ENCODE results near the gene ARGLU1.

The ARGLU1 gene

DNA sequence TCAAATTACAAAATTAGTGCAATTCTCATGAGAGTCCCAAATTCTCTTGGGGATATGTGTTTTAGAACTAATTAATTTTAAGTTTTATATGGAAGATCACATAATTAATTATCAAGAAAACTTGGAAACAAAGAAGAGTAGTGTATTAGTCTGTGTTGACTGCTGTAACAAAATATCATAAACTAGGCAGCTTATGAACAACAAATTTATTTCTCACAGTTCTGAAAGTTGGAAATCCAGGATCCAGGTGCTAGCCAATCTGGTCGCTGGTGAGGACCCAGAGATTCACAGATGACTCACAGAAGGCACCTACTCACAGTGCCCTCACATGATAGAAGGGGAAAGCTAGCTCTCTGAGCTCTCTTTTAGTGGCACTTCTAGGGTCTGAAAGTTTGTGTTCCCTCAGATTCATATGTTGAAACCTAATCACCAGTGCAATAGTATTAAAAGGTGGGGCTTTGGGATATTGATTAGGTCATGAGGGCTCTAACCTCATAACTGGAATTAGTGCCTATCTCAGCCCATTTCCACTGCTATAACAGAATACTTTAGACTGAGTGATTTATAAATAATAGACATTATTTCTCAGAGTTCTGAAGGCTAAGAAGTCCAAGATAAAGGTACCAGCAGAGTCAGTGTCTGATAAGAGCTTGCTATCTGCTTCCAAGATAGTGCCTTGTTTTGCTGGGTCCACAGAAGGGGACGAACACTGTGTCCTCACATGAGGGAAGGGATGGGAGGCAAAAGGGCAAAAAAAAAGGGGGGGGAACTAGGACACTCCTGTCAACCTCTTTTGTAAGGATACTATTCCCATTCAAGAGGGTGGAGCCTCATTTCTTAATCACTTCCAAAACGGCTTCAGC is 1.5 kb upstream of the ARGLU1 start:
- DNase-seq (ENCODE audit: low read depth) = no peak
- TF ChIP-seq, protein P1, sequence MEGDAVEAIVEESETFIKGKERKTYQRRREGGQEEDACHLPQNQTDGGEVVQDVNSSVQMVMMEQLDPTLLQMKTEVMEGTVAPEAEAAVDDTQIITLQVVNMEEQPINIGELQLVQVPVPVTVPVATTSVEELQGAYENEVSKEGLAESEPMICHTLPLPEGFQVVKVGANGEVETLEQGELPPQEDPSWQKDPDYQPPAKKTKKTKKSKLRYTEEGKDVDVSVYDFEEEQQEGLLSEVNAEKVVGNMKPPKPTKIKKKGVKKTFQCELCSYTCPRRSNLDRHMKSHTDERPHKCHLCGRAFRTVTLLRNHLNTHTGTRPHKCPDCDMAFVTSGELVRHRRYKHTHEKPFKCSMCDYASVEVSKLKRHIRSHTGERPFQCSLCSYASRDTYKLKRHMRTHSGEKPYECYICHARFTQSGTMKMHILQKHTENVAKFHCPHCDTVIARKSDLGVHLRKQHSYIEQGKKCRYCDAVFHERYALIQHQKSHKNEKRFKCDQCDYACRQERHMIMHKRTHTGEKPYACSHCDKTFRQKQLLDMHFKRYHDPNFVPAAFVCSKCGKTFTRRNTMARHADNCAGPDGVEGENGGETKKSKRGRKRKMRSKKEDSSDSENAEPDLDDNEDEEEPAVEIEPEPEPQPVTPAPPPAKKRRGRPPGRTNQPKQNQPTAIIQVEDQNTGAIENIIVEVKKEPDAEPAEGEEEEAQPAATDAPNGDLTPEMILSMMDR (conservative IDR thresholded peaks at IDR 0.05; ENCODE audit: low read length) = no peak
- H3K4me3 ChIP-seq (ENCODE audit: low read length) = no peak overlapping the region

DNA sequence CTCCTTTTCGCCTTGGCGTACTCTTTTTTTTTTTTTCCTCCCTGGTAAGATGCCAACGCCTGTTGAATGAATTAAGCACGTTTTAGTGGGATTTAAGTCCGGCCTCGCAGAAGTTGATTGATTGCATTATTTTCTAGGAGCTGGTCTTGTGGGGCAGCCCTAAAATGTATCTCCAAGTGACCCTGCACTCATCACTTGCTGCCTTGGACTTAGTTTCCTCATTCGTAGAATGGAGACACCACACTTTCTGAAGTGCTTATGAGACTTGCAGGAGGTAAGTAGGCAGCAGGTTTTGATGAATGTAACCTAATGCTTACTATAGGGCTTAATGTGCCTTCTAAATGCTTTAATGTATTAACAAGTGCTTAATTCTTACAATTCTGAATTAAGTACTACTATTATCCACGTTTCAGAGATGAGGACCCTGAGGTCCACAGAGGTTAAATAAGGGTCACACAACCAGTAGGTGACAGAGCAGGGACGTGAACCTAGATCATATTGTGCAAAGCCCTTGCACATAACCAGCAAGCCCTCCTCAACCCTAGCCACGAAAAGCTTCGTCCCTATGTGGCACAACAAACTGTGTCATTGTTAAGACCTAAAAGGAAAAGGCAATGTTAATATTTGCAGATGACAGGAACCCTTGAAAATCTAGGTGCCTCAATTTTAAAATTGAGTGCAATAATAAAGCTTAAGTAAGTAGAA is 514 bp upstream of the ARGLU1 start:
- DNase-seq (ENCODE audit: low read depth) = no peak

DNA sequence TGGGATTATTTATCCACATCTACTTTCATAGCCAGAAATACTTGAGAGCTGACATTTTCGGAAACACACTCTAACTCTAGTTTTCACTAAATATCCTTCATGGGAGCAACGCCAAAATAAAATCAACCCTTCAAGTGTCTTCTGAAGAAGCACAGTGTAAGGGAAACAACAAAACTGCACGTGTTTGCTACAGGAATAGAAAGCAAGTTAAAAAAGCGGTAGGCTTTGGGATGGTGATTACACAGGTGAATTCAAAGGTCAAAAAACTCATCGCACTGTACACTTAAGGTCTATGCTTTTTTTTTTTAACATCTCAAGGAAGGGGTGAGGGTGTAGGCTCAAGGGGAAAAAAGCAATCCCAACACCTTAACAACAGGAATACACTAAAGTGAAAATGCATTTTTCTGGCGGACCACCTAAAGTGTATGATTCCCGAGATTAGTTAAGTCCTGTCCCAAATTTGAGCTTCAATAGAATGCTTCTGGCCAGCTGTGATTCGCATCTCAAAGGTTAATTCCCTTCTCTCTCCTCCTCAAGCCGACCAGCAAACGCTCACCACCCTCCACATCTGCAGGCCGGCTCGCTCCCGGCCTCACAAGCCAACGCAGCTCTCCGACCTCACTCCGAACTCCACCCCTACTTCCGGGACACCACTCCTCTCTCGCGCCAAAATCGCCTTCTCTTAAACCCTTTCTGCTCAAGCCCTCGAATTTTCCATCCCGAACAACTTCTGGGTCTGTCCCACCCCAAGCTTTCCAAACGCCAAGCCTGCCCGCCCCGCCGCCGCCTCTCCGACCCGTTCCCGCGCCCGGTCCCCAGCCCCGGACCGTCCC is 1.1 kb downstream of the ARGLU1 start:
- peak; percentile 54 for DNase-seq (ENCODE audit: low read depth)
- TF ChIP-seq, protein P1 (conservative IDR thresholded peaks at IDR 0.05; ENCODE audit: low read length) = no peak
- peak overlapping the region; percentile 85 for H3K4me3 ChIP-seq (ENCODE audit: low read length)

More for the DNA sequence above, 514 bp upstream of the ARGLU1 start:
- TF ChIP-seq, protein P1 (conservative IDR thresholded peaks at IDR 0.05; ENCODE audit: low read length) = no peak
- H3K4me3 ChIP-seq (ENCODE audit: low read length) = peak overlapping the region; percentile 85

DNA sequence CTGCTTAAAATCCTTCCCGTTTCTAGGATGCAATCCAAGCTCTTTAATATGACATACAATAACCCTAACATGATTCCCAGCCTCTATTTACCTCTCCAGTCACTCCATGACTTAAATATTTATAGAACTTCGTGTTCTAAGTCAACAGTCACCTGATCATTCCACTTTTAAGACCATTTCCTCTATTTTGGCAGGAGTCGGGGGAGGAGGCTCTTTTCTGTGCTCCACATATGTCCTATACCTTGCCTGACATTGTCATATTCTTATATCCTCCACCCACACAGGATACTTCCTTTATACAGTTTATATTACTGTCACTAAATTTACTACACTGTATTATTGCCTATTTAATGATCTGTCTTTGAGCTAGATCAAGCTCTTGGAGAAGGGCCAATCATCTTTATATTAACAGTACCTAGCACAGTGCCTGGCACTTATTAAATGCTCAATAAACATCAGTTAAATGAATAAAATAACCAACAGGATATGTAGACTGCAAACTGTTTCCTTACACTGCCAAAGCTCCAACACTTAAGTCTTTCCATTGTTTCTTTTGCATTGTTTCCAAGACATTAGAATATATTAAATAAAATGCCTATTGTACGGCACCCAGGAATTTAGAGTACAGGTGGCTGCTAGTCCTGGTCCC is 2.7 kb downstream of the ARGLU1 start:
- H3K4me3 ChIP-seq (ENCODE audit: low read length) = peak overlapping the region; percentile 85
- TF ChIP-seq, protein P1 (conservative IDR thresholded peaks at IDR 0.05; ENCODE audit: low read length) = no peak
- no peak for DNase-seq (ENCODE audit: low read depth)

DNA sequence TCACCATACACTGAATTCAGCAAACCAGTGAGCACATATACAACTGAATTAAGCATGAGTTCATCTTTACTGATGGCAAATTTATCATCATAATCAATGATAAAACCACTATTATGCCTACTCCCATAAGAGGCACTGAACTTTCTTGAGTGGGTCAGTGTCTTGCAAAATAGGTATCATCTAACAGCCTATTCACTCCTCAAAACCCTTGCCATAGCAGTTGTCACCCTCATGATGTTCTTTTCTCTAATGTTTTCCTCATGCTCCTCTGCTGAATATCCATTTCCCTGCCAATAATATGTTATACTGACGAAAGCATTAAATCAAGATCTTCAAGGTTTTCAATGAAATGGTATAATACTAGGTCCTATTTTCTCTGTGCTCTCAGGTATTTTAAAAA is 5.6 kb downstream of the ARGLU1 start:
- H3K4me3 ChIP-seq (ENCODE audit: low read length) = no peak overlapping the region
- TF ChIP-seq, protein P1 (conservative IDR thresholded peaks at IDR 0.05; ENCODE audit: low read length) = no peak
- no peak for DNase-seq (ENCODE audit: low read depth)

DNA sequence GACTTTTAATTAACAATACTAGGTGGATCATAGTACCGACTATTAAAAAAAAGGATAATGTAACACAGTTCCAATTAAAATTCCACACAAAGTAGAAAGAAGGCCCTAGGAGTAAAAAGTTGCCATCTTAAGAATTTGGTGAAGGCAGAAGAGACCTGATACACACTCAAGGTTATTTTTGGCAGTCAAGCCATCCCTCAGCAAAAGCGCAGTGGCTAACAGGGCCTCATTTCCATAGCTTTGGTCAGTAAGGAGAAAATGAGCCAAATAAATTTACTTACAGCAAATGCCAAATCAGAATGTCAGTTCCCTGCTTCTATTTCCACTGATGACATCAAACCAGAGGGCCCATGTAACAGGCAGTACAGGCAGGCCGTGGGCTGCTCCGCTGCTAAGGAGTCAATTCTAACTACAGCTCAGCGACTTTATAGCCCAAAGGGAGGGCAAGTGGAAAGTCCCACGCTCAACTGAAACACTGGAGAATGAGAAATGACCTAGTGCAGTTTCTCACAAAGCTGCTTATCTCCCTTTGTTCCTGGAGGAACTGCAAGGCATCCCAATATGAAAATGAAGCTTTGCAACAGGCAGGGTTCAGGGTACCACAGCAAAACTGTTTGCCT is 6.3 kb downstream of the ARGLU1 start:
- no peak for DNase-seq (ENCODE audit: low read depth)

More for the DNA sequence above, 6.3 kb downstream of the ARGLU1 start:
- H3K4me3 ChIP-seq (ENCODE audit: low read length) = no peak overlapping the region
- TF ChIP-seq, protein P1 (conservative IDR thresholded peaks at IDR 0.05; ENCODE audit: low read length) = no peak

All from AG10803 (cell line).